ENCODE results near the gene PARD3B.

DNA sequence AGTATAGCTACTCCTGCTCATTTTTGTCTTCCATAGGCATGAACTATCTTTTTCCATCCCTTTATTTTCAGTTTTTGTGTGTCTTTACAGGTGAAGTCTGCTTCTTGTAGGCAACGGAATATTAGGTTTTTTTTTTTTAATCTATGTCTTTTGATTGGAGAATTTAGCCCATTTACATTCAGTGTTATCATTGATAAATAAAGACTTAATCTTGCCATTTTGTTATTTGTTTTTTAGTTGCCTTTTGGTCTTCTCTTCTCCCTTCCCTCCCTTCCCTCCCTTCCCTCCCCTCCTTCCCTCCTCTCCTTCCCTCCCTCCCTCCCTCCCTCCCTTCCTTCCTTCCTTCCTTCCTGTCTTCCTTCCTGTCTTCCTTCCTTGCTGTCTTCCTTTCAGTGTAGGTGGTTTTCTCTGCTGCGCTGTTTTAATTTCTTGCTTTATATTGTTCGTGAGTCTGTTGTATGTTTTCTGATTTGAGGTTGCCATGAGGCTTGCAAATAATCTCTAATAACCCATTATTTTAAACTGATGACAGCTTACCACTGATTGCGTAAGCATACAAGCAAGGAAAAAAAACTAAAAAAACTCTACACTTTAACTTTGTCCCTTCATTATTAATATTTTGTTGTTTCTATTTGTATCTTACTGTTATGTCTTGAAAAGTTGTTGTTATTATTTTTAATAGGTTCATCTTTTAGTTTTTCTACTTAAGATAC lies 353.8 kb downstream of the PARD3B start:
- TF ChIP-seq CTCF (conservative IDR thresholded peaks at IDR 0.05 in 1 of 2, IDR thresholded peaks at IDR 0.05 in 1 of 2; ENCODE audit: low read depth in 1 of 2, low read length in 2 of 2) (no peak), EZH2 (IDR thresholded peaks at IDR 0.05; ENCODE audit: low read length, missing control alignments) (no peak)

Data from fibroblast of lung (primary cell).